HUES48 (cell line): ENCODE measurements around the gene CDT1.

ENCODE experiments used
- H3K27ac ChIP-seq: one replicate; pipeline ENCODE4 v1.7.0; 2013; ENCODE audit warnings: low read depth, low read length, inconsistent platforms
- H3K27me3 ChIP-seq: 2 replicates; pipeline ENCODE4 v1.6.1; 2013; ENCODE audit warnings: mild to moderate bottlenecking, low read length; ENCODE audit not compliant: control insufficient read depth, insufficient read depth
- H3K36me3 ChIP-seq: 2 replicates; pipeline ENCODE4 v1.6.1; 2013; ENCODE audit warnings: low read length; ENCODE audit not compliant: control insufficient read depth, insufficient read depth
- H3K4me1 ChIP-seq: 2 replicates; pipeline ENCODE4 v1.6.1; 2013; ENCODE audit warnings: mild to moderate bottlenecking, low read length; ENCODE audit not compliant: control insufficient read depth, insufficient read depth
- H3K4me3 ChIP-seq: 2 replicates; pipeline ENCODE4 v1.5.1; 2013; ENCODE audit warnings: mild to moderate bottlenecking, low read depth, low read length
- H3K9ac ChIP-seq: 2 replicates; pipeline ENCODE4 v1.6.1; 2013; ENCODE audit warnings: mild to moderate bottlenecking, low read depth, low read length, moderate library complexity
- H3K9me3 ChIP-seq: 2 replicates; pipeline ENCODE4 v1.6.1; 2013; ENCODE audit warnings: low read length; ENCODE audit not compliant: control insufficient read depth, insufficient read depth

CDT1 gene

GRCh38 chr16:88841521-88842307, 38.1 kb downstream of the CDT1 start:
- Histone ChIP-seq H3K9me3 (no peaks in the 10 kb centered on the region), H3K4me1 (no peaks in the 10 kb centered on the region), H3K4me3 (no peak overlapping the region), H3K36me3 (peaks cover 21% of the 10 kb centered on the region), H3K27ac (no peak overlapping the region), H3K27me3 (no peaks in the 10 kb centered on the region), H3K9ac (no peak overlapping the region)

- Histone ChIP-seq H3K9me3 (no peaks in the 10 kb centered on the region), H3K4me3 (no peak overlapping the region), H3K9ac (no peak overlapping the region), H3K36me3 (peaks cover 21% of the 10 kb centered on the region), H3K27me3 (no peaks in the 10 kb centered on the region), H3K4me1 (no peaks in the 10 kb centered on the region), H3K27ac (no peak overlapping the region)
Measured at GRCh38 chr16:88842308-88842756, 38.7 kb downstream of the CDT1 start.

GRCh38 chr16:88842806-88843205, 39.2 kb downstream of the CDT1 start:
- Histone ChIP-seq H3K9ac (no peak overlapping the region), H3K36me3 (peaks cover 21% of the 10 kb centered on the region), H3K27ac (no peak overlapping the region), H3K9me3 (no peaks in the 10 kb centered on the region), H3K27me3 (no peaks in the 10 kb centered on the region), H3K4me1 (no peaks in the 10 kb centered on the region), H3K4me3 (no peak overlapping the region)

GRCh38 chr16:88843256-88843655, 39.7 kb downstream of the CDT1 start:
- no peaks in the 10 kb centered on the region for H3K9me3 ChIP-seq
- H3K27ac ChIP-seq = no peak overlapping the region
- no peaks in the 10 kb centered on the region for H3K4me1 ChIP-seq
- peaks cover 21% of the 10 kb centered on the region for H3K36me3 ChIP-seq
- no peak overlapping the region for H3K4me3 ChIP-seq
- no peaks in the 10 kb centered on the region for H3K27me3 ChIP-seq
- H3K9ac ChIP-seq = no peak overlapping the region

GRCh38 chr16:88844419-88845036, 40.9 kb downstream of the CDT1 start:
- Histone ChIP-seq H3K4me3 (no peak overlapping the region), H3K27ac (no peak overlapping the region), H3K36me3 (peaks cover 13% of the 10 kb centered on the region), H3K9me3 (no peaks in the 10 kb centered on the region), H3K4me1 (no peaks in the 10 kb centered on the region), H3K27me3 (no peaks in the 10 kb centered on the region), H3K9ac (no peak overlapping the region)

GRCh38 chr16:88846088-88846487, 42.5 kb downstream of the CDT1 start:
- Histone ChIP-seq H3K27ac (no peak overlapping the region), H3K36me3 (no peaks in the 10 kb centered on the region), H3K9ac (no peak overlapping the region), H3K4me3 (no peak overlapping the region), H3K27me3 (no peaks in the 10 kb centered on the region), H3K9me3 (no peaks in the 10 kb centered on the region), H3K4me1 (no peaks in the 10 kb centered on the region)

- Histone ChIP-seq H3K9ac (no peak overlapping the region), H3K36me3 (no peaks in the 10 kb centered on the region), H3K4me1 (no peaks in the 10 kb centered on the region), H3K9me3 (no peaks in the 10 kb centered on the region), H3K27me3 (no peaks in the 10 kb centered on the region), H3K4me3 (no peak overlapping the region), H3K27ac (no peak overlapping the region)
Measured at GRCh38 chr16:88847654-88848053, 44.1 kb downstream of the CDT1 start.

- Histone ChIP-seq H3K4me3 (no peak overlapping the region), H3K36me3 (no peaks in the 10 kb centered on the region), H3K4me1 (no peaks in the 10 kb centered on the region), H3K27me3 (no peaks in the 10 kb centered on the region), H3K9me3 (no peaks in the 10 kb centered on the region), H3K27ac (no peak overlapping the region), H3K9ac (no peak overlapping the region)
Measured at GRCh38 chr16:88848557-88848956, 45.0 kb downstream of the CDT1 start.

- H3K4me1 ChIP-seq = peaks cover 2% of the 10 kb centered on the region
- H3K4me3 ChIP-seq = no peak overlapping the region
- no peaks in the 10 kb centered on the region for H3K27me3 ChIP-seq
- no peak overlapping the region for H3K9ac ChIP-seq
- H3K36me3 ChIP-seq = no peaks in the 10 kb centered on the region; the same call in 1 of the 2 replicates
- no peak overlapping the region for H3K27ac ChIP-seq
- H3K9me3 ChIP-seq = no peaks in the 10 kb centered on the region
Measured at GRCh38 chr16:88850531-88851199, 47.1 kb downstream of the CDT1 start.

GRCh38 chr16:88851616-88852015, 48.0 kb downstream of the CDT1 start:
- Histone ChIP-seq H3K36me3 (no peaks in the 10 kb centered on the region; the same call in 1 of the 2 replicates), H3K4me1 (peaks cover 7% of the 10 kb centered on the region), H3K27ac (no peak overlapping the region), H3K9ac (no peak overlapping the region), H3K4me3 (no peak overlapping the region), H3K27me3 (no peaks in the 10 kb centered on the region), H3K9me3 (no peaks in the 10 kb centered on the region)
